Suprapubic skin (tissue), 4 donors: ENCODE measurements around the gene CDK5RAP2.

Experiments
- EP300 ChIP-seq: sonication (generic); formaldehyde crosslinking; IDR thresholded peaks from one replicate; pipeline ENCODE4 v1.6.1; 2017; ENCODE audit warnings: antibody characterized with exemption
- POLR2A ChIP-seq, 2 donors: fragments of 450-650 bp; IDR thresholded peaks; one replicate each; pipeline ENCODE4 v1.6.1; 2017; ENCODE audit warnings: antibody characterized with exemption in 2 of 2, mild to moderate bottlenecking in 2 of 2, moderate library complexity in 2 of 2
- POLR2AphosphoS5 ChIP-seq, 3 donors: sonication (generic); formaldehyde crosslinking; IDR thresholded peaks; one replicate each; pipeline ENCODE4 v1.6.1; 2017; ENCODE audit warnings: antibody characterized with exemption in 3 of 3
- TF ChIP-seq, protein P1 (sequence below), 2 donors: fragments of 200-600 bp in 1 of 2; fragments of 450-650 bp in 1 of 2; sonication (generic) in 1 of 2; IDR thresholded peaks; one replicate each; pipeline ENCODE4 v1.5.1; 2016 to 2019; ENCODE audit warnings: antibody characterized with exemption in 2 of 2, mild to moderate bottlenecking in 1 of 2, moderate library complexity in 1 of 2

DNA sequence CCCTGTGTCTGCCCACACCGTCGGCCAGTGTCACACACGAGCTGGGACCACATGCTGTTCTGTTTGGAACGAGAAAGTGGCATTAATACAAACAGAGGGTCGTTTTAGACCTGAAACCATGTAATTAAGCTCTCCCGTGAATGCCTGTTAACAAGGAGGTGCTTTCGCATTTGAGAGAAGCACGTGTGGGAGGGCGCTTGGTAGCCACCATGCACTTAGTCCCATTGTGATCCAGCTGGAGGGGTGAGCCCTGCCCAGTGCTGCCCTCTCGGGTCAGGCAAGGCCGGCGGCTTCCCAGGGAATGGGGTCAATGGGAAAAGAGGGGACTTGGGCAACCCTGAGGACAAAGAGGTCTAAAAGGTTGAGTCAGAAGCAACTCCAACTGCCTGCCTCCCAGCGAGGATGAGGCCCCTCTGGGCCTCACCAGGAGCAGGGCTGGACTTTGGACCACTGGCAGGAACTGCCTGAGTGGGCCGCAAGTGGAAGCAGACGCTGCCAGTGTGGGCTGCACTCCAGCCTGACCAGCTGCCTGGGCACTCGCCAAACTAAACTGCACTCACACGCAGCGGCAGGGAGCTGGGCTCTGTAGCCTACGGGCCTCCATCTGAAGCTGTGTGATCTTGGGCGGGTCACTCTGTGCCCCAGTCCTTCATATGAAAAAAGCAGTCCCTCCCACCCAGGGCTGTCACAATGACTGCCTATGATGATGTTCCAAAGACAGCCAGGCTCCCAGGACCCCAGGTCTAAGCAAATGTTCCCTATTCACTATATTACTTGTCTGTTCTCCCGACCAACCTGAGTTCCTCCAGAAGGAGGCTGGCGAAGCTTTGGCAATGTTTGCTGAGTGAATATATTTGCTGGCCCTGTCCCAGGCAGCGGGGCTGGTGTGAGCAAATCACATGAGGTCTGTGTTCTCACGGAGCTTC lies 195.7 kb downstream of the CDK5RAP2 start:
- TF ChIP-seq, protein P1, sequence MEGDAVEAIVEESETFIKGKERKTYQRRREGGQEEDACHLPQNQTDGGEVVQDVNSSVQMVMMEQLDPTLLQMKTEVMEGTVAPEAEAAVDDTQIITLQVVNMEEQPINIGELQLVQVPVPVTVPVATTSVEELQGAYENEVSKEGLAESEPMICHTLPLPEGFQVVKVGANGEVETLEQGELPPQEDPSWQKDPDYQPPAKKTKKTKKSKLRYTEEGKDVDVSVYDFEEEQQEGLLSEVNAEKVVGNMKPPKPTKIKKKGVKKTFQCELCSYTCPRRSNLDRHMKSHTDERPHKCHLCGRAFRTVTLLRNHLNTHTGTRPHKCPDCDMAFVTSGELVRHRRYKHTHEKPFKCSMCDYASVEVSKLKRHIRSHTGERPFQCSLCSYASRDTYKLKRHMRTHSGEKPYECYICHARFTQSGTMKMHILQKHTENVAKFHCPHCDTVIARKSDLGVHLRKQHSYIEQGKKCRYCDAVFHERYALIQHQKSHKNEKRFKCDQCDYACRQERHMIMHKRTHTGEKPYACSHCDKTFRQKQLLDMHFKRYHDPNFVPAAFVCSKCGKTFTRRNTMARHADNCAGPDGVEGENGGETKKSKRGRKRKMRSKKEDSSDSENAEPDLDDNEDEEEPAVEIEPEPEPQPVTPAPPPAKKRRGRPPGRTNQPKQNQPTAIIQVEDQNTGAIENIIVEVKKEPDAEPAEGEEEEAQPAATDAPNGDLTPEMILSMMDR (IDR thresholded peaks at IDR 0.05), result no peak
- TF ChIP-seq POLR2AphosphoS5 (IDR thresholded peaks at IDR 0.05) (no peak), EP300 (no peak), POLR2A (IDR thresholded peaks at IDR 0.05) (no peak)
